ENCODE measurements around the gene VSNL1. TPM values are rescaled to one million over a fixed set of nuclear protein-coding genes. Genes with fewer than 3 reads are reported as not detected.
A peak's percentile ranks its signal among the peaks of the same experiment; 100 is the strongest.

The VSNL1 gene
- total RNA-seq, 1 experiment from 2014 or later = 9.9 TPM

- Histone ChIP-seq H3K79me2 (ENCODE audit: insufficient read depth, low read length) (peaks cover 46% of the 10 kb centered on the region), H2BK15ac (ENCODE audit: low read depth, low read length) (no peak overlapping the region), H3K18ac (ENCODE audit: insufficient read length, low read depth, low read length) (no peak overlapping the region), H3K4ac (ENCODE audit: low read depth, low read length) (no peak overlapping the region), H3K79me1 (ENCODE audit: insufficient read depth, low read depth, low read length, poor library complexity, severe bottlenecking) (peaks cover 5% of the 10 kb centered on the region), H2BK120ac (ENCODE audit: low read depth, low read length, poor library complexity, severe bottlenecking) (no peak overlapping the region), H4K20me1 (ENCODE audit: control insufficient read depth, insufficient read depth, insufficient read length) (no peaks in the 10 kb centered on the region), H3K4me1 (ENCODE audit: insufficient read depth, low read length) (peaks cover 15% of the 10 kb centered on the region), H2BK12ac (ENCODE audit: insufficient read length, low read depth, low read length) (no peak overlapping the region), H3K9me3 (ENCODE audit: control insufficient read depth, low read depth, low read length) (no peaks in the 10 kb centered on the region), H3K56ac (ENCODE audit: insufficient read length, low read depth, low read length) (no peak overlapping the region), H3K23ac (ENCODE audit: insufficient read length, low read depth, low read length) (no peak overlapping the region), H2BK5ac (ENCODE audit: insufficient read length, low read length) (no peak overlapping the region), H4K91ac (ENCODE audit: insufficient read length, low read depth, low read length) (no peak overlapping the region), H4K8ac (replicated peaks; ENCODE audit: insufficient read length, low read depth, low read length) (no peak overlapping the region), H3K14ac (ENCODE audit: insufficient read depth, low read length) (no peak overlapping the region), H3K27ac (ENCODE audit: insufficient read length, low read depth, low read length) (no peak overlapping the region), H2AK5ac (ENCODE audit: insufficient read length, low read length) (no peak overlapping the region), H2AFZ (ENCODE audit: low read length) (no peak overlapping the region), H3T11ph (ENCODE audit: low read length) (no peak overlapping the region), H3K23me2 (ENCODE audit: insufficient read length, low read depth, low read length, poor library complexity, severe bottlenecking) (peaks cover 17% of the 10 kb centered on the region), H3K27me3 (ENCODE audit: insufficient read depth, low read length) (no peaks in the 10 kb centered on the region), H2BK20ac (ENCODE audit: low read depth, low read length, poor library complexity, severe bottlenecking) (no peak overlapping the region), H3K4me2 (ENCODE audit: insufficient read depth, insufficient read length, low read length) (no peak overlapping the region), H3K9ac (ENCODE audit: extremely low read depth, insufficient read length, low read length) (no peak overlapping the region), H4K5ac (ENCODE audit: insufficient read length, low read depth, low read length) (no peak overlapping the region)
- no peak for TF ChIP-seq CTCF (conservative IDR thresholded peaks at IDR 0.05)
- no peak for DNase-seq
- peaks cover 0 to 5% (median 3%) of the 10 kb centered on the region in 3 experiments; a peak in 4 of 7 replicates for H3K36me3 Mint-ChIP-seq (ENCODE audit: insufficient read depth in 1 of 3, low read depth in 3 of 3)
- H3K4me3 Mint-ChIP-seq = peak overlapping the region; percentile 10 to 58; a peak in 3 of 5 replicates
- H3K4me1 Mint-ChIP-seq = peaks cover 72 to 74% of the 10 kb centered on the region in 2 experiments
- no CpG with 5 or more reads among the region's 5 CpGs for WGBS (ENCODE audit: extremely low coverage, insufficient read length, low lambda C conversion rate)
- no peaks in the 10 kb centered on the region; a peak in 1 of 5 replicates for H3K9me3 Mint-ChIP-seq
- H3K27ac Mint-ChIP-seq = peak overlapping the region; percentile 82 to 93 (median 85); a peak in 6 of 7 replicates
- peaks cover 6% of the 10 kb centered on the region; the same call in 1 of the 2 replicates for H3K27me3 Mint-ChIP-seq (ENCODE audit: low read depth)
Observed at GRCh38 chr2:17545680-17546613, 5.5 kb downstream of the VSNL1 start.
